Esophagus squamous epithelium (tissue), 5 donors: ENCODE results near the gene DLX6. TPM values are rescaled to one million over a fixed set of nuclear protein-coding genes. Genes with fewer than 3 reads are reported as not detected.

Experiments
- DNase-seq: peaks from one replicate; lab custom pipeline; 2025; lab: John Stamatoyannopoulos, UW
- H3K27ac ChIP-seq, 4 donors: fragments of 200-600 bp; sonication (generic); one replicate each; pipeline ENCODE4 v1.5.1; 2016 to 2019; ENCODE audit warnings: mild to moderate bottlenecking in 1 of 4
- H3K27me3 ChIP-seq, 4 donors: fragments of 200-600 bp; sonication (generic); 1 replicate in 3 of 4; 2 replicates in 1 of 4; pipeline versions ENCODE4 v1.5.1 to v1.6.0; 2017 to 2021; ENCODE audit warnings: antibody characterized with exemption in 1 of 4
- H3K36me3 ChIP-seq, 3 donors: fragments of 200-600 bp; sonication (generic); one replicate each; pipeline ENCODE4 v1.5.1; 2016 to 2019
- H3K4me1 ChIP-seq, 3 donors: fragments of 200-600 bp; sonication (generic); one replicate each; pipeline ENCODE4 v1.5.1; 2017 to 2019
- H3K4me3 ChIP-seq, 4 donors: fragments of 200-600 bp; sonication (generic); 1 replicate in 3 of 4; 2 replicates in 1 of 4; pipeline ENCODE4 v1.5.1; 2016 to 2019; ENCODE audit warnings: mild to moderate bottlenecking in 2 of 4, moderate library complexity in 1 of 4
- H3K9me3 ChIP-seq, 3 donors: fragments of 200-600 bp; sonication (generic); one replicate each; pipeline ENCODE4 v1.5.1; 2016 to 2019
- POLR2A ChIP-seq, 4 donors: fragments of 450-650 bp; IDR thresholded peaks; one replicate each; pipeline ENCODE4 v1.6.1; 2017; ENCODE audit warnings: antibody characterized with exemption in 4 of 4, mild to moderate bottlenecking in 4 of 4, moderate library complexity in 3 of 4
- WGBS, 2 donors: methylation state at CpG; one replicate each; pipeline ENCODE4 v1.1.5; 2018; 5-methylcytosine and 5-hydroxymethylcytosine counted together
- intact Hi-C: fragments of 100-400 bp; cut with DNase I; formaldehyde crosslinking; loops from one replicate; pipeline ENCODE4 v1.15.0; 2022
- total RNA-seq, 4 donors: library from RNA; depleted of rRNA; stranded (reverse); fragments of >200 nt; gene quantifications; one replicate each; pipeline ENCODE4 v1.1.0, GENCODE V29; 2016
- TF ChIP-seq, protein P1 (sequence below), 6 experiments: fragments of 450-650 bp in 4 of 6; fragments of 200-600 bp in 2 of 6; sonication (generic) in 2 of 6; IDR thresholded peaks; one replicate each; pipeline ENCODE4 v1.5.1; 2016 to 2019; ENCODE audit warnings: antibody characterized with exemption in 6 of 6, mild to moderate bottlenecking in 4 of 6, moderate library complexity in 4 of 6
- donor health status: DM: yes; HTN: yes; CAD: no.

DLX6 gene
- total RNA-seq, 4 donors from 2014 or later: not detected

- intact Hi-C loops: loop anchor here (5.0 kb wide), 1 partner anchor 602 kb away; no protein-coding TSS in a partner anchor
- peak within 1 kb of the TSS; percentile 39 to 60 (median 48) for H3K27ac ChIP-seq
- 2 to 4% methylated on average over 17 to 36 of the region's 60 CpGs for WGBS, 2 donors
- H3K9me3 ChIP-seq: no peaks in the 10 kb centered on the region
- DNase-seq: no peak
- H3K36me3 ChIP-seq: no peaks in the 10 kb centered on the region
- H3K4me3 ChIP-seq: peak within 1 kb of the TSS; percentile 48 to 70 (median 54)
- H3K4me1 ChIP-seq: peaks cover 15 to 73% (median 27%) of the 10 kb centered on the region in 3 donors
- H3K27me3 ChIP-seq: peaks cover 7 to 99% (median 23%) of the 10 kb centered on the region in 4 donors
- TF ChIP-seq POLR2A (IDR thresholded peaks at IDR 0.05): peak in 3 of 4 donors; percentile 18 to 61 (median 19)
- TF ChIP-seq, protein P1, sequence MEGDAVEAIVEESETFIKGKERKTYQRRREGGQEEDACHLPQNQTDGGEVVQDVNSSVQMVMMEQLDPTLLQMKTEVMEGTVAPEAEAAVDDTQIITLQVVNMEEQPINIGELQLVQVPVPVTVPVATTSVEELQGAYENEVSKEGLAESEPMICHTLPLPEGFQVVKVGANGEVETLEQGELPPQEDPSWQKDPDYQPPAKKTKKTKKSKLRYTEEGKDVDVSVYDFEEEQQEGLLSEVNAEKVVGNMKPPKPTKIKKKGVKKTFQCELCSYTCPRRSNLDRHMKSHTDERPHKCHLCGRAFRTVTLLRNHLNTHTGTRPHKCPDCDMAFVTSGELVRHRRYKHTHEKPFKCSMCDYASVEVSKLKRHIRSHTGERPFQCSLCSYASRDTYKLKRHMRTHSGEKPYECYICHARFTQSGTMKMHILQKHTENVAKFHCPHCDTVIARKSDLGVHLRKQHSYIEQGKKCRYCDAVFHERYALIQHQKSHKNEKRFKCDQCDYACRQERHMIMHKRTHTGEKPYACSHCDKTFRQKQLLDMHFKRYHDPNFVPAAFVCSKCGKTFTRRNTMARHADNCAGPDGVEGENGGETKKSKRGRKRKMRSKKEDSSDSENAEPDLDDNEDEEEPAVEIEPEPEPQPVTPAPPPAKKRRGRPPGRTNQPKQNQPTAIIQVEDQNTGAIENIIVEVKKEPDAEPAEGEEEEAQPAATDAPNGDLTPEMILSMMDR (IDR thresholded peaks at IDR 0.05): no peak
Observed at GRCh38 chr7:97024209-97025129, 19.1 kb downstream of the DLX6 start, which contains the start of gene DLX5. TSS of gene DLX5 (minus strand) at chr7:97024831. CDS start at chr7:97024623, 208 bp downstream.

DNA sequence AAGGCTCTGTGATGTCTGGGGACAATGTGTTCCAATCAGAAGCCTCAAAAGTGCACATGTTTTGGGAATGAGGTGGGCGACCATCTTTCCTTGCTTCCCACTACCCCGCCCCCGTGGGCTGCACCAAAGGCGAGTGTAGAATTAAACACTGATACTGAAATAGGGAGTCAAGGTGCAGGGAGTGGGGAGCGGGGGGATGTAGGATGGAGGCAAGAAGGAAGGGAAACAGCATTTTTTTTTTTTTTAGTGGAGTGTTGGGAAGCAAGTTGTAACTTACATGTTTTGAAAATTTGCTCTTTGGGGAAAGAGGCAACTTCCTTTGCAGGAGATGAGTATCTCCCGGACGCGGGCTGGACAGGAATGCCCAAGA is 19.8 kb downstream of the DLX6 start:
- Histone ChIP-seq H3K4me1 (peaks cover 15 to 73% (median 27%) of the 10 kb centered on the region in 3 donors), H3K27me3 (peaks cover 7 to 99% (median 23%) of the 10 kb centered on the region in 4 donors), H3K9me3 (no peaks in the 10 kb centered on the region), H3K4me3 (peak overlapping the region in 3 of 4 donors; percentile 48 to 70 (median 59)), H3K36me3 (no peaks in the 10 kb centered on the region), H3K27ac (no peak overlapping the region)
- intact Hi-C loops: loop anchor here (5.0 kb wide), 1 partner anchor 603 kb away; no protein-coding TSS in a partner anchor
- TF ChIP-seq, protein P1 (IDR thresholded peaks at IDR 0.05): no peak
- no peak for TF ChIP-seq POLR2A (IDR thresholded peaks at IDR 0.05)
- 15 to 25% methylated on average over 8 of the region's 8 CpGs for WGBS, 2 donors
- DNase-seq: no peak

GRCh38 chr7:97025983-97026714 is 20.8 kb downstream of the DLX6 start:
- WGBS, 2 donors: 50 to 53% methylated on average over 17 to 21 of the region's 29 CpGs
- H3K36me3 ChIP-seq: no peaks in the 10 kb centered on the region
- peaks cover 15 to 67% (median 27%) of the 10 kb centered on the region in 3 donors for H3K4me1 ChIP-seq
- intact Hi-C loops: loop anchor here (5.0 kb wide), 1 partner anchor 604 kb away; no protein-coding TSS in a partner anchor
- H3K9me3 ChIP-seq: no peaks in the 10 kb centered on the region
- no peak for DNase-seq
- H3K27me3 ChIP-seq: peaks cover 7 to 98% (median 15%) of the 10 kb centered on the region in 4 donors
- peak overlapping the region in 3 of 4 donors; percentile 38 to 64 (median 38) for H3K4me3 ChIP-seq
- no peak overlapping the region for H3K27ac ChIP-seq
- TF ChIP-seq, protein P1 (IDR thresholded peaks at IDR 0.05): no peak
- no peak for TF ChIP-seq POLR2A (IDR thresholded peaks at IDR 0.05)

- peaks cover 15 to 60% (median 27%) of the 10 kb centered on the region in 3 donors for H3K4me1 ChIP-seq
- intact Hi-C loops: loop anchor here (5.0 kb wide), 1 partner anchor 605 kb away; no protein-coding TSS in a partner anchor
- H3K4me3 ChIP-seq: peak overlapping the region; percentile 16 to 64 (median 38)
- TF ChIP-seq POLR2A (IDR thresholded peaks at IDR 0.05): no peak
- TF ChIP-seq, protein P1 (IDR thresholded peaks at IDR 0.05): no peak
- WGBS, 2 donors: 21 to 26% methylated on average over 13 to 17 of the region's 17 CpGs
- no peak for DNase-seq
- H3K9me3 ChIP-seq: no peaks in the 10 kb centered on the region
- no peaks in the 10 kb centered on the region for H3K36me3 ChIP-seq
- H3K27ac ChIP-seq: no peak overlapping the region
- H3K27me3 ChIP-seq: peaks cover 2 to 90% (median 11%) of the 10 kb centered on the region in 4 donors
Observed at GRCh38 chr7:97026715-97027426, 21.5 kb downstream of the DLX6 start.
